Neural cell (in vitro differentiated cells): Measurements from ENCODE around the gene CDH12. TPM values are rescaled to one million over a fixed set of nuclear protein-coding genes. Genes with fewer than 3 reads are reported as not detected.

Experiments
- H2AFZ ChIP-seq: fragments of 200-600, 300-800 bp; sonication (generic), shearing (Covaris generic); 2 replicates; pipeline ENCODE4 v1.6.0; 2014; ENCODE audit warnings: low read depth, mild to moderate bottlenecking, antibody characterized with exemption, low read length, moderate library complexity
- H3F3A ChIP-seq: fragments of 200-600 bp; shearing (Covaris generic); 2 replicates; pipeline ENCODE4 v1.6.1; 2016; ENCODE audit warnings: mild to moderate bottlenecking, moderate library complexity, mixed read lengths, antibody characterized with exemption, low read length; ENCODE audit not compliant: insufficient read depth, poor library complexity, severe bottlenecking
- H3K27ac ChIP-seq: fragments of 200-600, 300-800 bp; sonication (generic), shearing (Covaris generic); 2 replicates; pipeline ENCODE4 v1.5.1; 2014; ENCODE audit warnings: mild to moderate bottlenecking, low read length, moderate library complexity
- H3K27me3 ChIP-seq: fragments of 300-800, 200-600 bp; sonication (generic), shearing (Covaris generic); 2 replicates; pipeline ENCODE4 v1.6.0; 2014; ENCODE audit warnings: mild to moderate bottlenecking, low read depth, low read length, moderate library complexity; ENCODE audit not compliant: insufficient read depth
- H3K36me3 ChIP-seq: fragments of 300-800, 200-600 bp; sonication (generic), shearing (Covaris generic); 2 replicates; pipeline ENCODE4 v1.5.1; 2014; ENCODE audit warnings: mild to moderate bottlenecking, antibody characterized with exemption, low read length, moderate library complexity; ENCODE audit not compliant: insufficient read depth
- H3K4me2 ChIP-seq: fragments of 300-800, 200-600 bp; sonication (generic), shearing (Covaris generic); 2 replicates; pipeline ENCODE4 v1.6.0; 2014; ENCODE audit warnings: mild to moderate bottlenecking, low read length
- H3K4me3 ChIP-seq: fragments of 300-800, 200-600 bp; sonication (generic), shearing (Covaris generic); 2 replicates; pipeline ENCODE4 v1.5.1; 2014; ENCODE audit warnings: mild to moderate bottlenecking, low read length, moderate library complexity
- H3K79me2 ChIP-seq: fragments of 200-600 bp; shearing (Covaris generic); replicated peaks from 2 replicates; pipeline ENCODE4 v1.6.0; 2014; ENCODE audit warnings: mild to moderate bottlenecking, low read length, moderate library complexity; ENCODE audit not compliant: insufficient read depth
- H3K9ac ChIP-seq: fragments of 300-800, 200-600 bp; sonication (generic), shearing (Covaris generic); 2 replicates; pipeline ENCODE4 v1.6.1; 2016; ENCODE audit warnings: mild to moderate bottlenecking, low read length, mixed read lengths
- H3K9me2 ChIP-seq: fragments of 200-600 bp; shearing (Covaris generic); 2 replicates; pipeline ENCODE4 v1.6.1; 2016; ENCODE audit warnings: mild to moderate bottlenecking, low read length, mixed read lengths; ENCODE audit not compliant: insufficient read depth
- H3K9me3 ChIP-seq: fragments of 200-600, 300-800 bp; sonication (generic), shearing (Covaris generic); 2 replicates; pipeline ENCODE4 v1.6.1; 2016; ENCODE audit warnings: mild to moderate bottlenecking, mixed run types, low read length, moderate library complexity, mixed read lengths
- H4K20me1 ChIP-seq: fragments of 200-600 bp; shearing (Covaris generic); 2 replicates; pipeline ENCODE4 v1.6.1; 2016; ENCODE audit warnings: mild to moderate bottlenecking, mixed run types; ENCODE audit not compliant: insufficient read depth
- CTCF ChIP-seq: fragments of 450-650 bp; IDR thresholded peaks from 2 replicates; pipeline ENCODE4 v1.5.1; 2014; ENCODE audit warnings: antibody characterized with exemption, mild to moderate bottlenecking, moderate library complexity; ENCODE audit not compliant: poor library complexity, severe bottlenecking
- EP300 ChIP-seq: fragments of 450-650 bp; conservative IDR thresholded peaks from 2 replicates; pipeline ENCODE4 v1.6.1; 2014; ENCODE audit warnings: antibody characterized with exemption, mild to moderate bottlenecking, moderate library complexity; ENCODE audit not compliant: poor library complexity, severe bottlenecking
- EZH2 ChIP-seq: fragments of 200-600, 300-800 bp; shearing (Covaris generic), sonication (generic); IDR thresholded peaks from 2 replicates; pipeline ENCODE4 v1.6.1; 2014; ENCODE audit warnings: antibody characterized with exemption, low read length, borderline replicate concordance, mild to moderate bottlenecking; ENCODE audit not compliant: insufficient read depth, poor library complexity, severe bottlenecking
- MXI1 ChIP-seq: fragments of 450-650 bp; conservative IDR thresholded peaks from 2 replicates; pipeline ENCODE4 v1.6.1; 2014; ENCODE audit warnings: antibody characterized with exemption, mild to moderate bottlenecking; ENCODE audit not compliant: poor library complexity, severe bottlenecking
- POLR2AphosphoS5 ChIP-seq: IDR thresholded peaks from 2 replicates; pipeline ENCODE4 v1.6.1; 2012
- RAD21 ChIP-seq: fragments of 450-650 bp; conservative IDR thresholded peaks from 2 replicates; pipeline ENCODE4 v1.6.1; 2014; ENCODE audit warnings: antibody characterized with exemption, mild to moderate bottlenecking, moderate library complexity
- REST ChIP-seq: IDR thresholded peaks from 2 replicates; pipeline ENCODE4 v1.6.1; 2012; ENCODE audit warnings: borderline replicate concordance
- SMC3 ChIP-seq: fragments of 450-650 bp; conservative IDR thresholded peaks from 2 replicates; pipeline ENCODE4 v1.6.1; 2014; ENCODE audit warnings: antibody characterized with exemption, mild to moderate bottlenecking, moderate library complexity; ENCODE audit not compliant: poor library complexity
- TAF1 ChIP-seq: IDR thresholded peaks from 2 replicates; pipeline ENCODE4 v1.6.1; 2012; ENCODE audit warnings: low read depth
- polyA plus RNA-seq: library from polyadenylated mRNA; depleted of rRNA; stranded (reverse); fragments of >200 nt; gene quantifications from 2 replicates; pipeline ENCODE4 v1.2.3, GENCODE V29; 2014

CDH12 gene
- polyA plus RNA-seq, 1 donor from 2014 or later, result 2.1 TPM

GRCh38 chr5:21783074-21783679 is 1070.0 kb downstream of the CDH12 start:
- Histone ChIP-seq H3K4me2 (no peak overlapping the region), H4K20me1 (no peaks in the 10 kb centered on the region), H3K36me3 (no peaks in the 10 kb centered on the region), H3K27me3 (no peaks in the 10 kb centered on the region), H3F3A (peaks cover 10% of the 10 kb centered on the region), H2AFZ (no peak overlapping the region), H3K27ac (no peak overlapping the region), H3K9me2 (no peaks in the 10 kb centered on the region), H3K9me3 (no peaks in the 10 kb centered on the region), H3K79me2 (no peaks in the 10 kb centered on the region), H3K9ac (no peak overlapping the region), H3K4me3 (no peak overlapping the region)
- no peak for TF ChIP-seq CTCF
- no peak for TF ChIP-seq RAD21
- no peak for TF ChIP-seq TAF1
- no peak for TF ChIP-seq MXI1
- TF ChIP-seq REST, result no peak
- TF ChIP-seq POLR2AphosphoS5, result peak; percentile 56
- no peak for TF ChIP-seq EZH2
- no peak for TF ChIP-seq SMC3
- peak; percentile 75 for TF ChIP-seq EP300

GRCh38 chr5:21776466-21776865 is 1076.7 kb downstream of the CDH12 start:
- TF ChIP-seq POLR2AphosphoS5, result no peak
- no peak for TF ChIP-seq EP300
- TF ChIP-seq RAD21, result no peak
- no peak for TF ChIP-seq EZH2
- no peak for TF ChIP-seq TAF1
- TF ChIP-seq CTCF, result no peak
- no peak for TF ChIP-seq REST
- no peak for TF ChIP-seq SMC3
- TF ChIP-seq MXI1, result no peak
- no peaks in the 10 kb centered on the region for H3K36me3 ChIP-seq
- H3K9me2 ChIP-seq, result no peaks in the 10 kb centered on the region
- no peak overlapping the region for H2AFZ ChIP-seq
- H3K9ac ChIP-seq, result no peak overlapping the region
- H3K9me3 ChIP-seq, result no peaks in the 10 kb centered on the region
- H3K4me2 ChIP-seq, result no peak overlapping the region
- H3K27me3 ChIP-seq, result no peaks in the 10 kb centered on the region
- H3K27ac ChIP-seq, result no peak overlapping the region
- no peaks in the 10 kb centered on the region for H4K20me1 ChIP-seq
- H3K79me2 ChIP-seq, result no peaks in the 10 kb centered on the region
- no peak overlapping the region for H3K4me3 ChIP-seq
- no peaks in the 10 kb centered on the region for H3F3A ChIP-seq
